HCT116 (cell line): Measurements from ENCODE around the gene DCAF11. TPM values are rescaled to one million over a fixed set of nuclear protein-coding genes. Genes with fewer than 3 reads are reported as not detected.

Experiments
- ATAC-seq: fragments of 200-7000 bp; cut with Tn5 transposase; 2 replicates; pipeline ENCODE4 v1.9.1; 2020; ENCODE audit warnings: mild to moderate bottlenecking, moderate library complexity
- BruUV-seq: library from RNA; stranded (reverse); fragments of 400-500 nt; replicated peaks from 2 replicates; lab custom pipeline; 2021; lab: Mats Ljungman, UMichigan
- CTCF ChIA-PET: fragments of 300-600 bp; sonication (Branson Sonifier 250); formaldehyde crosslinking; loops from one replicate; lab custom pipeline; 2021; ENCODE audit warnings: antibody characterized with exemption; lab: Charles Lee
- POLR2A ChIA-PET: fragments of 300-600, 350-600 bp; sonication (Branson Sonifier 250); formaldehyde crosslinking; loops from one replicate; lab custom pipeline; 2021; ENCODE audit warnings: antibody characterized with exemption; lab: Charles Lee
- RAD21 ChIA-PET, 2 experiments: fragments of 300-600 bp; sonication (Branson Sonifier 250); formaldehyde crosslinking; loops; one replicate each; lab custom pipeline; 2023; ENCODE audit warnings: low total read pairs in 2 of 2; ENCODE audit not compliant: uncharacterized antibody in 2 of 2, unreplicated experiment in 2 of 2, low non-redundant PET in 1 of 2; lab: Charles Lee
- DNase-seq: peaks from one replicate; pipeline ENCODE4 v3.0.0-alpha.2; 2010; ENCODE audit warnings: low read depth, low spot score
- H2AFZ ChIP-seq: fragments of 200-600 bp; shearing (Covaris generic), sonication (generic); 2 replicates; pipeline ENCODE4 v1.6.1; 2017; ENCODE audit warnings: low read depth, mixed run types, mixed read lengths, antibody characterized with exemption, low read length; ENCODE audit not compliant: poor library complexity, severe bottlenecking
- H3K27ac ChIP-seq: 2 replicates; pipeline ENCODE4 v1.5.1; 2012; ENCODE audit warnings: low read depth, low read length
- H3K27me3 ChIP-seq: fragments of 200-600 bp; sonication (generic); 2 replicates; pipeline ENCODE4 v1.6.1; 2016; ENCODE audit warnings: mixed run types, low read length, mixed read lengths; ENCODE audit not compliant: insufficient read depth
- H3K36me3 ChIP-seq, 2 experiments: fragments of 200-500 bp in 1 of 2; fragments of 200-600 bp in 1 of 2; sonication (Bioruptor generic) in 1 of 2; sonication (generic) in 1 of 2; 2 replicates each; pipeline versions ENCODE4 v1.5.1 to v1.6.1; 2014 to 2016; ENCODE audit warnings: low read length in 2 of 2, inconsistent platforms in 1 of 2, mixed read lengths in 1 of 2, mixed run types in 1 of 2; ENCODE audit not compliant: insufficient read depth in 2 of 2, control insufficient read depth in 1 of 2
- H3K4me1 ChIP-seq, 2 experiments: fragments of 200-600 bp in 1 of 2; sonication (generic) in 1 of 2; 2 replicates each; pipeline versions ENCODE4 v1.5.1 to v1.6.1; 2012 to 2017; ENCODE audit warnings: low read length in 2 of 2, inconsistent platforms in 1 of 2, mild to moderate bottlenecking in 1 of 2, mixed read lengths in 1 of 2, mixed run types in 1 of 2, moderate library complexity in 1 of 2; ENCODE audit not compliant: insufficient read depth in 2 of 2, control insufficient read depth in 1 of 2
- H3K4me2 ChIP-seq: fragments of 200-600 bp; sonication (generic); 2 replicates; pipeline ENCODE4 v1.6.1; 2017; ENCODE audit warnings: mixed run types, low read length, mixed read lengths
- H3K4me3 ChIP-seq, 2 experiments: fragments of 200-600 bp in 1 of 2; sonication (generic) in 1 of 2; replicated peaks in 1 of 2; 2 replicates each; pipeline ENCODE4 v1.5.1; 2011 to 2016; ENCODE audit warnings: low read length in 2 of 2, control low read depth in 1 of 2, low read depth in 1 of 2, mild to moderate bottlenecking in 1 of 2, mixed read lengths in 1 of 2, mixed run types in 1 of 2
- H3K79me2 ChIP-seq: fragments of 200-600 bp; sonication (generic); 2 replicates; pipeline ENCODE4 v1.6.1; 2017; ENCODE audit warnings: mild to moderate bottlenecking, mixed run types, low read length, moderate library complexity, mixed read lengths; ENCODE audit not compliant: insufficient read depth
- H3K9ac ChIP-seq: fragments of 200-600 bp; sonication (generic); 2 replicates; pipeline ENCODE4 v1.6.1; 2016; ENCODE audit warnings: low read length, mixed read lengths
- H3K9me2 ChIP-seq: fragments of 200-600 bp; sonication (generic), shearing (Covaris generic); 2 replicates; pipeline ENCODE4 v1.6.1; 2017; ENCODE audit warnings: mixed run types, mild to moderate bottlenecking, moderate library complexity; ENCODE audit not compliant: insufficient read depth
- H3K9me3 ChIP-seq, 2 experiments: fragments of 200-500 bp in 1 of 2; fragments of 200-600 bp in 1 of 2; sonication (Bioruptor generic) in 1 of 2; sonication (generic) in 1 of 2; 2 replicates each; pipeline ENCODE4 v1.6.1; 2014 to 2017; ENCODE audit warnings: low read length in 2 of 2, mixed read lengths in 2 of 2, inconsistent platforms in 1 of 2, low read depth in 1 of 2, mild to moderate bottlenecking in 1 of 2, mixed run types in 1 of 2, moderate library complexity in 1 of 2; ENCODE audit not compliant: control insufficient read depth in 1 of 2, insufficient read depth in 1 of 2
- H4K20me1 ChIP-seq: fragments of 200-600 bp; sonication (generic), shearing (Covaris generic); 2 replicates; pipeline ENCODE4 v1.6.1; 2017; ENCODE audit warnings: mixed run types, mild to moderate bottlenecking, moderate library complexity; ENCODE audit not compliant: insufficient read depth
- CBX3 ChIP-seq: IDR thresholded peaks from 2 replicates; pipeline ENCODE4 v1.6.1; 2012; ENCODE audit warnings: low read depth
- EGR1 ChIP-seq: IDR thresholded peaks from 2 replicates; pipeline ENCODE4 v1.6.1; 2012; ENCODE audit warnings: low read depth
- ELF1 ChIP-seq: IDR thresholded peaks from 2 replicates; pipeline ENCODE4 v1.6.1; 2012; ENCODE audit warnings: low read depth, borderline replicate concordance
- EZH2 ChIP-seq: fragments of 200-600 bp; sonication (generic); IDR thresholded peaks from 2 replicates; pipeline ENCODE4 v1.6.1; 2017; ENCODE audit warnings: antibody characterized with exemption, mixed run types
- FOSL1 ChIP-seq: IDR thresholded peaks from 2 replicates; pipeline ENCODE4 v1.6.1; 2012; ENCODE audit warnings: low read depth
- JUND ChIP-seq: IDR thresholded peaks from 2 replicates; pipeline ENCODE4 v1.6.1; 2012
- POLR2A ChIP-seq: IDR thresholded peaks from 2 replicates; pipeline ENCODE4 v1.7.0; 2011; ENCODE audit warnings: borderline replicate concordance; ENCODE audit not compliant: insufficient read depth, insufficient read length; ENCODE audit errors: extremely low read depth
- POLR2AphosphoS5 ChIP-seq: IDR thresholded peaks from 2 replicates; pipeline ENCODE4 v1.6.1; 2011; ENCODE audit warnings: mild to moderate bottlenecking, low read depth, low read length, moderate library complexity
- SP1 ChIP-seq: IDR thresholded peaks from 2 replicates; pipeline ENCODE4 v1.6.1; 2012; ENCODE audit warnings: low read depth
- ZFX ChIP-seq: fragments of 450-650 bp; IDR thresholded peaks from 2 replicates; pipeline ENCODE4 v1.6.1; 2017
- ZNF274 ChIP-seq: fragments of 200-500 bp; sonication (Bioruptor generic); IDR thresholded peaks from 2 replicates; pipeline ENCODE4 v1.6.1; 2014; ENCODE audit warnings: mild to moderate bottlenecking, low read depth, low read length, inconsistent platforms
- intact Hi-C: fragments of 100-400 bp; cut with micrococcal nuclease; formaldehyde crosslinking; loops from 2 replicates; pipeline ENCODE4 v1.10.0; 2022
- total RNA-seq: library from RNA; stranded (reverse); gene quantifications from one replicate; pipeline ENCODE4 v1.2.1, GENCODE V29; 2021; ENCODE audit not compliant: unreplicated experiment
- TF ChIP-seq, protein P1 (sequence below): IDR thresholded peaks from 2 replicates; pipeline ENCODE4 v1.6.1; 2011; ENCODE audit warnings: mild to moderate bottlenecking, low read length, moderate library complexity; ENCODE audit not compliant: insufficient replicate concordance; ENCODE audit errors: extremely low read depth
- TF ChIP-seq, protein P2 (sequence below): IDR thresholded peaks from 2 replicates; pipeline ENCODE4 v1.6.1; 2012
- TF ChIP-seq, protein P3 (sequence below): IDR thresholded peaks from 2 replicates; pipeline ENCODE4 v1.6.1; 2012; ENCODE audit warnings: low read depth

Gene DCAF11
- total RNA-seq, 1 experiment from 2014 or later: 47.5 TPM

DNA sequence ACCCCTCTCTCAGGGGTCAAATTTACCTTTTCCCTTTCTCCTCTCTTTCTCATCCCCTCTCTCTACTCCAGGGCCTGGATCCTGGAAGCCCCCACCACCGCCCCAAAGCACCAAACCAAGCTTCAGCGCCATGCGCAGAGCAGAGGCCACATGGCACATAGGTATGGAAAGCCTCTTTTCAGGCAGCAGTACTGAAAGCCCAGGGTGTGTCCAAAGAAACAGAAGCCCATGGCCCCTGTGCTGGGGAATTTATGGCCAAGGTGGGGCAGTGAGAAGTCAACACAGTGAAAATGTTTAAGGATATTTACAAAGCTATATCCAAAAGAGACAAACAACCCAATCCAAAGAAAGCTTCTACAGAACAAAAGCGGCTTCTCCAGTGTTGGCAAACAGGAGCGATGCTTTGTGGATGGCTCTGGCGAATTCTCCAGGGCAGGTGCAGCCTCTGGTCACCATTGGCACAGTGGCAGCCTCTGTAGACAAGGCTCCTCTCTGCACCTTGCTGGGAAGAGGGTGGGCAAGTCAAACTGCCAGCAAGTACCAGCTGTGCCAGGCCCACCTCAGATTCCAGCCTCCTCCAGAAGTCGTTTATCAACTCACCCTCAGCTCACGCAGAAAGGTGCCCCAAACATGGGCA, 48.0 kb upstream of the DCAF11 start:
- intact Hi-C loops: no loop called here
- H2AFZ ChIP-seq: no peak overlapping the region

More for the DNA sequence above, 48.0 kb upstream of the DCAF11 start:
- Histone ChIP-seq H3K4me2 (no peak overlapping the region), H3K4me1 (no peaks in the 10 kb centered on the region), H3K4me3 (no peak overlapping the region), H3K36me3 (no peaks in the 10 kb centered on the region), H3K9ac (no peak overlapping the region), H3K27me3 (peaks cover 7% of the 10 kb centered on the region; the same call in 1 of the 2 replicates), H3K9me2 (no peaks in the 10 kb centered on the region), H4K20me1 (no peaks in the 10 kb centered on the region), H3K79me2 (no peaks in the 10 kb centered on the region), H3K9me3 (no peaks in the 10 kb centered on the region), H3K27ac (no peak overlapping the region)
- DNase-seq (no peak), ATAC-seq (no peak)
- TF ChIP-seq CBX3: no peak
- TF ChIP-seq, protein P1, sequence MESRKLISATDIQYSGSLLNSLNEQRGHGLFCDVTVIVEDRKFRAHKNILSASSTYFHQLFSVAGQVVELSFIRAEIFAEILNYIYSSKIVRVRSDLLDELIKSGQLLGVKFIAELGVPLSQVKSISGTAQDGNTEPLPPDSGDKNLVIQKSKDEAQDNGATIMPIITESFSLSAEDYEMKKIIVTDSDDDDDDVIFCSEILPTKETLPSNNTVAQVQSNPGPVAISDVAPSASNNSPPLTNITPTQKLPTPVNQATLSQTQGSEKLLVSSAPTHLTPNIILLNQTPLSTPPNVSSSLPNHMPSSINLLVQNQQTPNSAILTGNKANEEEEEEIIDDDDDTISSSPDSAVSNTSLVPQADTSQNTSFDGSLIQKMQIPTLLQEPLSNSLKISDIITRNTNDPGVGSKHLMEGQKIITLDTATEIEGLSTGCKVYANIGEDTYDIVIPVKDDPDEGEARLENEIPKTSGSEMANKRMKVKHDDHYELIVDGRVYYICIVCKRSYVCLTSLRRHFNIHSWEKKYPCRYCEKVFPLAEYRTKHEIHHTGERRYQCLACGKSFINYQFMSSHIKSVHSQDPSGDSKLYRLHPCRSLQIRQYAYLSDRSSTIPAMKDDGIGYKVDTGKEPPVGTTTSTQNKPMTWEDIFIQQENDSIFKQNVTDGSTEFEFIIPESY: no peak
- TF ChIP-seq ZFX: no peak
- TF ChIP-seq POLR2AphosphoS5: no peak
- no peak for TF ChIP-seq EZH2
- TF ChIP-seq, protein P2, sequence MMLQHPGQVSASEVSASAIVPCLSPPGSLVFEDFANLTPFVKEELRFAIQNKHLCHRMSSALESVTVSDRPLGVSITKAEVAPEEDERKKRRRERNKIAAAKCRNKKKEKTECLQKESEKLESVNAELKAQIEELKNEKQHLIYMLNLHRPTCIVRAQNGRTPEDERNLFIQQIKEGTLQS: no peak
- TF ChIP-seq SP1: no peak
- no peak for TF ChIP-seq ZNF274
- TF ChIP-seq, protein P3, sequence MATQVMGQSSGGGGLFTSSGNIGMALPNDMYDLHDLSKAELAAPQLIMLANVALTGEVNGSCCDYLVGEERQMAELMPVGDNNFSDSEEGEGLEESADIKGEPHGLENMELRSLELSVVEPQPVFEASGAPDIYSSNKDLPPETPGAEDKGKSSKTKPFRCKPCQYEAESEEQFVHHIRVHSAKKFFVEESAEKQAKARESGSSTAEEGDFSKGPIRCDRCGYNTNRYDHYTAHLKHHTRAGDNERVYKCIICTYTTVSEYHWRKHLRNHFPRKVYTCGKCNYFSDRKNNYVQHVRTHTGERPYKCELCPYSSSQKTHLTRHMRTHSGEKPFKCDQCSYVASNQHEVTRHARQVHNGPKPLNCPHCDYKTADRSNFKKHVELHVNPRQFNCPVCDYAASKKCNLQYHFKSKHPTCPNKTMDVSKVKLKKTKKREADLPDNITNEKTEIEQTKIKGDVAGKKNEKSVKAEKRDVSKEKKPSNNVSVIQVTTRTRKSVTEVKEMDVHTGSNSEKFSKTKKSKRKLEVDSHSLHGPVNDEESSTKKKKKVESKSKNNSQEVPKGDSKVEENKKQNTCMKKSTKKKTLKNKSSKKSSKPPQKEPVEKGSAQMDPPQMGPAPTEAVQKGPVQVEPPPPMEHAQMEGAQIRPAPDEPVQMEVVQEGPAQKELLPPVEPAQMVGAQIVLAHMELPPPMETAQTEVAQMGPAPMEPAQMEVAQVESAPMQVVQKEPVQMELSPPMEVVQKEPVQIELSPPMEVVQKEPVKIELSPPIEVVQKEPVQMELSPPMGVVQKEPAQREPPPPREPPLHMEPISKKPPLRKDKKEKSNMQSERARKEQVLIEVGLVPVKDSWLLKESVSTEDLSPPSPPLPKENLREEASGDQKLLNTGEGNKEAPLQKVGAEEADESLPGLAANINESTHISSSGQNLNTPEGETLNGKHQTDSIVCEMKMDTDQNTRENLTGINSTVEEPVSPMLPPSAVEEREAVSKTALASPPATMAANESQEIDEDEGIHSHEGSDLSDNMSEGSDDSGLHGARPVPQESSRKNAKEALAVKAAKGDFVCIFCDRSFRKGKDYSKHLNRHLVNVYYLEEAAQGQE: no peak
- no peak for TF ChIP-seq FOSL1
- TF ChIP-seq POLR2A: no peak
- TF ChIP-seq JUND: no peak
- no peak for TF ChIP-seq ELF1
- TF ChIP-seq EGR1: no peak
- no TSS peak for BruUV-seq
- ChIA-PET CTCF (interaction anchor here (1.5 kb wide), 1 partner anchor 8 kb away, joined by 3 read pairs; no protein-coding TSS in a partner anchor), RAD21 (no interaction called here), POLR2A (no interaction called here)
